Muscle layer of colon (tissue), 2 donors: ENCODE results near the gene UBE3B.

ENCODE experiments used
- H3K27ac ChIP-seq: one replicate; pipeline ENCODE4 v1.7.0; 2013; ENCODE audit warnings: low read depth, mild to moderate bottlenecking, low read length, moderate library complexity
- H3K27me3 ChIP-seq, 2 donors: one replicate each; pipeline ENCODE4 v1.7.0; 2013; ENCODE audit warnings: low read length in 2 of 2, mild to moderate bottlenecking in 2 of 2; ENCODE audit not compliant: insufficient read depth in 2 of 2, control insufficient read depth in 1 of 2
- H3K36me3 ChIP-seq: one replicate; pipeline ENCODE4 v1.7.0; 2013; ENCODE audit warnings: mild to moderate bottlenecking, low read length; ENCODE audit not compliant: insufficient read depth
- H3K4me1 ChIP-seq: one replicate; pipeline ENCODE4 v1.7.0; 2013; ENCODE audit warnings: mild to moderate bottlenecking, low read length; ENCODE audit not compliant: insufficient read depth
- H3K4me3 ChIP-seq, 2 donors: one replicate each; pipeline ENCODE4 v1.7.0; 2013; ENCODE audit warnings: low read length in 2 of 2, low read depth in 1 of 2, mild to moderate bottlenecking in 1 of 2, moderate library complexity in 1 of 2
- H3K9ac ChIP-seq: one replicate; pipeline ENCODE4 v1.7.0; 2013; ENCODE audit warnings: low read length
- H3K9me3 ChIP-seq: one replicate; pipeline ENCODE4 v1.7.0; 2013; ENCODE audit warnings: mild to moderate bottlenecking, low read length
- donor health status: abdominal sarcoma.
- donor health status: Adenocarcinoma of cecum.

Gene UBE3B

GRCh38 chr12:109537136-109537535, 59.7 kb downstream of the UBE3B start:
- no peaks in the 10 kb centered on the region for H3K27me3 ChIP-seq
- no peak overlapping the region for H3K4me3 ChIP-seq
- H3K9me3 ChIP-seq = no peaks in the 10 kb centered on the region
- no peak overlapping the region for H3K9ac ChIP-seq
- no peak overlapping the region for H3K27ac ChIP-seq
- peaks cover 29% of the 10 kb centered on the region for H3K36me3 ChIP-seq
- H3K4me1 ChIP-seq = no peaks in the 10 kb centered on the region

DNA sequence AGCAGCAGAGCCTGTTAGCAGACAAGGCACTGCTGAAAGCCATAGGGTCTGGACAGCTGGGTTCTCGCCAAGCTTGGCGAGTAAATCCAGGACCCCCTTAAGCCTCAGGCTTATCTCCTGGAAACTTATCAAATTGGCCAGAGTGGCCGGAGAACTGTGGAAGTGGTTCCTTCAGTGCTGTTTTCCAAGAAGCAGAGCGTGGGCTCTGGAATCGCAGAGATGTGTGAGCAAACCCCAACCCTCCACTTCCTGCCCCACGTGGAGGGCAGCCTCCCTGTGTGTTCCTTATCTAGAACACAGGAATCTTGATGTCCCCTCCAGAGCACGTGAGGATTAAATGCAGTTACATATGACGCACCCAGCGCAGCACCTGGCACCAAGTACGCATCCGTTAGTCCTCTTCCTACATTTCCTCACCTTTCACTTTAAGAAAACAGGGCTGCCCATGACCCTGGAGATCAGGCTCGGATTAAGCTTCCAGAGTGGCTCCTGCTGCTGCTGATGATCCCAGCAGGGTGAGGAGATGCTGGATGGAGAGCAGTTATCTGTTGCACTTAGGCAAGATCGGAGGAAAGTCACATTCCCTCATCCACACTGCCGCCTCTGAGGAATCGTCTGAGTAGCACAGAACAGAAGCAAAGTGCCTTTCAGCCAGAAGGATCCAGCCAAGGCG, 60.9 kb downstream of the UBE3B start:
- no peak overlapping the region for H3K27ac ChIP-seq
- no peaks in the 10 kb centered on the region for H3K27me3 ChIP-seq
- H3K4me3 ChIP-seq = no peak overlapping the region
- H3K9me3 ChIP-seq = no peaks in the 10 kb centered on the region
- no peak overlapping the region for H3K9ac ChIP-seq
- peaks cover 21% of the 10 kb centered on the region for H3K36me3 ChIP-seq
- H3K4me1 ChIP-seq = no peaks in the 10 kb centered on the region

- Histone ChIP-seq H3K27me3 (no peaks in the 10 kb centered on the region), H3K4me1 (no peaks in the 10 kb centered on the region), H3K9ac (no peak overlapping the region), H3K9me3 (no peaks in the 10 kb centered on the region), H3K27ac (no peak overlapping the region), H3K36me3 (peaks cover 10% of the 10 kb centered on the region), H3K4me3 (no peak overlapping the region)
Measured at GRCh38 chr12:109539508-109539907, 62.1 kb downstream of the UBE3B start.

- H3K4me3 ChIP-seq = no peak overlapping the region
- peaks cover 4% of the 10 kb centered on the region for H3K36me3 ChIP-seq
- H3K4me1 ChIP-seq = no peaks in the 10 kb centered on the region
- no peaks in the 10 kb centered on the region for H3K27me3 ChIP-seq
- H3K9ac ChIP-seq = no peak overlapping the region
- no peak overlapping the region for H3K27ac ChIP-seq
- no peaks in the 10 kb centered on the region for H3K9me3 ChIP-seq
Measured at GRCh38 chr12:109540526-109541412, 63.3 kb downstream of the UBE3B start.

GRCh38 chr12:109541413-109541726, 63.9 kb downstream of the UBE3B start:
- Histone ChIP-seq H3K36me3 (peaks cover 4% of the 10 kb centered on the region), H3K4me3 (no peak overlapping the region), H3K9ac (no peak overlapping the region), H3K27me3 (no peaks in the 10 kb centered on the region), H3K9me3 (no peaks in the 10 kb centered on the region), H3K27ac (no peak overlapping the region), H3K4me1 (no peaks in the 10 kb centered on the region)

DNA sequence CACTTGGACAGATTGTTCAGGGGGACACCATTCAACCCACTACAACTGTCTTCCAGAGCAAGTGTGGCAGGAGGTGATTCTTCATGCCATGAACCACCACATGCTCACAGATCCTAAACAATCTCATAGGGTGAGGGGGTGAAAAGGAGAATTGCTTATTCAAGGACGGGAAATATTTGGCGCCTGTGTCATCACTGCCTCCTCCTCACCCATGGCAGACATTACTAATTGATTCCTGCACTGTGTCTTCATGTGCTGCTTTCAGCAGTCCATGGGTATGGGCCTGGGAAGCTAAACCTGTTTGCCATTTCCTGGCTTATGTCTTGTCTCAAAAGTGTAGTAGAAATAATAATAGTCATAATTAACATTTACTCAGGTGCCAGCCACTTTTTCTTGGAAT, 64.6 kb downstream of the UBE3B start:
- H3K27me3 ChIP-seq = no peaks in the 10 kb centered on the region
- no peak overlapping the region for H3K4me3 ChIP-seq
- H3K36me3 ChIP-seq = peaks cover 4% of the 10 kb centered on the region
- no peaks in the 10 kb centered on the region for H3K9me3 ChIP-seq
- H3K9ac ChIP-seq = no peak overlapping the region
- H3K27ac ChIP-seq = no peak overlapping the region
- H3K4me1 ChIP-seq = no peaks in the 10 kb centered on the region

DNA sequence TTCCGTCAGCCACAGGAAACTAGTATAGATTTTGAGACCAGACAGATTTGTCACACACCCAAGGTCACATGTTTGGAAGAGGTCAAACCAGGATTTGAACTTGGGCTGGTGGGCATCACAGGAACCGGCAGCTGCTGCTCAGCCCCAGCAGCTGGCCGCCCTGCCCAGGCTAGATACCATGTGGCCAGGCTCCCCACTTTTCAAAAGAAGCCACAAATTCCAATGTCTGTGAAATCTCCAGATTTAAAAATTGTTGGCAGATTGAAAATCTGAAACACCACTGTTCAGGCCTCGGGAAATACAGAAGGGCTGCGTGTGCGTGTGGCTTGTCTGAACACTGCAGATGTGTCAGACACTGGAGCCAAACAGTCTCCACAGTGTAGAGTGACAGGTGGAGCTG, 65.4 kb downstream of the UBE3B start:
- Histone ChIP-seq H3K9me3 (no peaks in the 10 kb centered on the region), H3K27me3 (peaks cover 0 to 3% of the 10 kb centered on the region in 2 donors), H3K27ac (no peak overlapping the region), H3K9ac (no peak overlapping the region), H3K4me3 (no peak overlapping the region), H3K36me3 (peaks cover 4% of the 10 kb centered on the region), H3K4me1 (no peaks in the 10 kb centered on the region)

- peaks cover 18 to 20% of the 10 kb centered on the region in 2 donors for H3K27me3 ChIP-seq
- no peak overlapping the region for H3K27ac ChIP-seq
- H3K4me3 ChIP-seq = no peak overlapping the region
- H3K9me3 ChIP-seq = no peaks in the 10 kb centered on the region
- H3K36me3 ChIP-seq = no peaks in the 10 kb centered on the region
- no peak overlapping the region for H3K9ac ChIP-seq
- no peaks in the 10 kb centered on the region for H3K4me1 ChIP-seq
Measured at GRCh38 chr12:109544955-109545531, 67.6 kb downstream of the UBE3B start.

GRCh38 chr12:109545826-109546225, 68.4 kb downstream of the UBE3B start:
- no peaks in the 10 kb centered on the region for H3K4me1 ChIP-seq
- no peak overlapping the region for H3K9ac ChIP-seq
- H3K4me3 ChIP-seq = no peak overlapping the region
- H3K36me3 ChIP-seq = no peaks in the 10 kb centered on the region
- H3K9me3 ChIP-seq = no peaks in the 10 kb centered on the region
- peaks cover 23 to 28% of the 10 kb centered on the region in 2 donors for H3K27me3 ChIP-seq
- no peak overlapping the region for H3K27ac ChIP-seq

GRCh38 chr12:109547286-109547685, 69.9 kb downstream of the UBE3B start:
- Histone ChIP-seq H3K9me3 (no peaks in the 10 kb centered on the region), H3K36me3 (no peaks in the 10 kb centered on the region), H3K9ac (no peak overlapping the region), H3K27ac (no peak overlapping the region), H3K4me1 (no peaks in the 10 kb centered on the region), H3K4me3 (no peak overlapping the region), H3K27me3 (peaks cover 23 to 36% of the 10 kb centered on the region in 2 donors)

- Histone ChIP-seq H3K4me1 (no peaks in the 10 kb centered on the region), H3K27ac (no peak overlapping the region), H3K4me3 (no peak overlapping the region), H3K9me3 (no peaks in the 10 kb centered on the region), H3K27me3 (peaks cover 23 to 46% of the 10 kb centered on the region in 2 donors), H3K9ac (no peak overlapping the region), H3K36me3 (no peaks in the 10 kb centered on the region)
Measured at GRCh38 chr12:109548258-109548657, 70.8 kb downstream of the UBE3B start.
